HG02938 (cell line): ENCODE results near the gene DDX10.
"Not testable (repeated sequence)": the region's sequence is repeated elsewhere in the genome, so short reads cannot be mapped to it uniquely, and the experiment has no call there.

ENCODE experiments used
- ATAC-seq: cut with Tn5 transposase; IDR thresholded peaks from one replicate; pipeline ENCODE4 v1.9.1; 2021; ENCODE audit warnings: mild to moderate bottlenecking, moderate library complexity; ENCODE audit not compliant: unreplicated experiment

The DDX10 gene

GRCh38 chr11:108713076-108713790 is 48.4 kb downstream of the DDX10 start:
- no peak for ATAC-seq

DNA sequence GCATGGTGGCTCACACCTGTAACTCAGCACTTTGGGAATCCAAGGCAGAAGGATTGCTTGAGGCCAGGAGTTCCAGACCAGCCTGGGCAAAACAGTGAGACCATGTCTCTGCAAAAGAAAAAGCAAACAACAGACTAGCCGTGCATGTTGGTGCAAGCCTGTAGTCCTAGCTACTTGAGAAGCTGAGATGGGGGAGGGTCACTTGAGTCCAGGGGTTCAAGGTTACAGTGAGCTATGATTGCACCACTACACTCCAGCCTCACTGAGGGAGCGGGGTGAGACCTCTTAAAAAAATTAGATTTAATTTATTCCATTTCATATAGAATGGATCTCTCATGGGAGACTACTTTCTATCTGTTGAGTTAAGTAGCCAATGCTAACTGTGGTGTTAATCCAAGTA is 50.4 kb downstream of the DDX10 start:
- ATAC-seq = no peak

DNA sequence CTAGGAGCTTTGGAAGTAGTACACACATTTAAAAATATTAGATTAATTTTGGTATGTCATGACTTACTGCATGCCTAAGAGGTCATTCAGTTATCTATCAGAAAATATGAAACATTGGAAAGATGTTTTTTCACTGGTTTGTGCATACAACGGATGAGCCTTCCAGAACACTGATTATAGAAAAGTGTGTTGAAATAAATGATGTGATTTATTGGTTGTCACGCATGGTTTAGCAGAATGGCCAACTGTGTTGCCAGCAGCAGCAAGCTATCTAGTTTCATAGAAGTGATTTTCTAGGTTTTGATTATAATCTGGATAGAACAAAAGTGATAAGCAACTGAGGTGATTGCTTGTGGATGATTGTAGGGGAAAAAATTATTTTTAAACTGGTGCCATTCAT is 53.6 kb downstream of the DDX10 start:
- ATAC-seq = no peak

DNA sequence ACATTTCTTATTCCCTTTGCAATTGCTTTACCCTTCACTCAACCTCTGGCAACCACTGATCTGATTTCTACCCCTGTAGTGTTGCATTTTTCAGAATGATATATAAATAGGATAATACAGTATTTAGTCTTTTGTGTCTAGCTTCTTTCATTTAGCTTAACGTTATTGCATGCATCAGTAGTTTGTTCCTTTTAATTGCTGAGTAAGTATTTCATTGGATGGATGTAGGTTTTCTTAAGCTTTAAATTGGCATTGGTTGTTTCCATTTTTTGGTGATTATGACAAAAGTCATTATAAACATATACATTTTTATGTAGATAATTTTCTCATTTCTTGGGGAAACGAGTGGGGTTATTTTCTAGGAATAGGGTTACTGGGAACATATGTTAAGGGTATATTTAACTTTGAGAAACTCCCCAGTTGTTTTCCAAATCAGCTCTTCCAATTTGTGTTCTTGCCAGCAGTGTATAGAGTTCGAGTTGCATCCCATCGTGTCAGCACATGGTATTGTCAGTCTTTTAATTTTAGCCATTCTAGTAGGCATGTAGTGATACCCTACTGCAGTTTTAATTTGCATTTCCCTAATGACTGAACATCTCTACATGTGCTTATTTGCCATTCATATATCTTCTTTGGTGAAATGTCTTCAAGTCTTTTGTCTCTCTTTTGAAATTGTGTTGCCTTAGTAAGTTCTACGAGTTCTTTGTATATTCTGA is 60.3 kb downstream of the DDX10 start:
- ATAC-seq = no peak

GRCh38 chr11:108726077-108726800 is 61.4 kb downstream of the DDX10 start:
- no peak for ATAC-seq

GRCh38 chr11:108727665-108728064 is 62.8 kb downstream of the DDX10 start:
- peak; percentile 59 for ATAC-seq

DNA sequence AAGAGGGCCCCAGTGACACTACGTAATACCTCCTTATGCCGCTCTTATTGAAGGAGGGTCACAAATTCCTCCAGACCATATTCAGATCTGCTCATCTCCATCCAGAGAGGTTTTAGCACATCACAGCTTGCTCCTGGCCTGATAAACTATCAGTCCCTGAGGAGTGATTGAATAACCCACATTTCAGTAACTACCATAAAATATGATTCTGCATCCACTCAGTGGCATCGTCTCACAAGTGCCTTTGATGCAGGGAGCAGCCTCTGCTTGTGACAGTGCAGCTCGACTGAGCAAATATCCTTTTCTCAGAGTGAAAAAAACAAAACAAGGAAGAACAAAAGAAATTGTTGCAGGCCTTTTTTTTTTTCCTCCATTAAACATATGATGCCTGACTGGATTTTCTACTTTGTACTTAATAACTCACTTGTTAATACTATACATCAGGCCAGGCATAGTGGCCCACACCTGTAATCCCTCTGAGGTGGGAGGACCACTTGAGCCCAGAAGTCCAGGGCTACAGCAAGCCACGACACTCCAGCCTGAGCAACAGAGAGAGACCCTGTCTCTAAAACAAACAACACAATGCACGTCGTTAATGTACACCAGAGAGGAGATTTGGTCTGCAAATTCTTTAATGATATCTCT is 64.5 kb downstream of the DDX10 start:
- no peak for ATAC-seq

- no peak for ATAC-seq
These were observed 67.5 kb downstream of the DDX10 start for GRCh38 chr11:108732395-108732794.

GRCh38 chr11:108733479-108734116 is 68.7 kb downstream of the DDX10 start:
- ATAC-seq = peak; percentile 97

DNA sequence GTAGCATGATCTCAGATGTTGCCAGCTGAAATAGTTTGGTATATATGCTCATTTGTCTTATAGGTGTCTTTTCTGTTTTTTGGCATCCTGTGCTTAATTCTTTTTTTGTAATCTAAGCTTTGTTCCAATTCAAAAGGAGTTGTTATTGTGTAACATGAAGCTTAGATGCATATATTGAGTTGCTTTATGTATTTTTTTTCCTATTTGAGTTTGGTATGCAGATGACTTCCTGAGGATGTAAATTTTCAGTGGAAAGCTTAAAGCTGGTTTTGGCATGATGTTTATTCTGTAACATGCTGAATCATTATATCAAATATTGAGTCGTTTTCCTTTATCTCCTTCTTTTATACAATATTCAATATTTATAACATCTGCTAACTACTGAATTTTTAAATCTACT is 69.4 kb downstream of the DDX10 start:
- ATAC-seq = no peak

DNA sequence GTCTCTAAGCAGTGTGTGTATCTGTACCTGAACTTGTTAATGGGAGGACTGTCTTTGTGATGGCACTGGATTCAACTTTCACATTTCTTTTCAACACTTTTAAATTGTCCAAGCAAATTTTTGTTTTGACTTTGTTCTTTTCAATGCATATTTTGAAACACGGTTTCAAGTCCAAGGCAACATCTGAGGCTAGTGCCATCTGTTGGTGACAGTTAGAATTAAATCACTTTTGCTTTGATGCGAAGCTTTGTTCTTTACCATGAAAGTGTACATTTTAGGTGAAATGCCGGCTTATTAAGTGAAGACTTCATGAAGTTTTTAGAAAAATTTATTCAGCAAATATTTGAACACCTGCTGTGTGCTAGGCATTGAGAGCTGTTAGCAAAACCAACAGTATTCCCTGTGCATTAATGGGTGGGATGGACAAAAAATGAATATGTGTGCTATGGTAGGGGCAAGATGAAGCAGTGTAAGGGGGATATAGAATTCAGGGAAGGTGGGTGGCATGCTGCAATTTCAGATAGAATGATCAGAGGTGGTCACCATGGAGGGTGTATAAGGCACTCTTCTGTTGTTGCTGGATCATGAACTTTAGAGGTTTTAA is 70.2 kb downstream of the DDX10 start:
- ATAC-seq = no peak

DNA sequence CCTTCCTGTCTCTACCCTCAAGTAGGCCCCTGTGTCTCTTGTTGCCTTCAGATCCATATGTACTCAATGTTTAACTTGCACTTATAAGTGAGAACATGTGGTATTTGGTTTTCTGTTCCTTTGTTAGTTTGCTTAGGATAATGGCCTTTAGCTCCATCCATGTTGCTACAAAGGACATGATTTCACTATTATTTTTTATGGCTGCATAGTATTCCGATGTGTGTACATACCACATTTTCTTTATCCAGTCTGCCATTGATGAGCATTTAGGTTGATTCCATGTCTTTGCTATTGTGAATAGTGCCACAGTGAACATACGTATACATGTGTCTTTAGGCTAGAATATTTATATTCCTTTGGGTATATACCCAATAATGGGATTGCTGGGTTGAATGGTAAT is 75.3 kb downstream of the DDX10 start:
- ATAC-seq = not testable (repeated sequence)

DNA sequence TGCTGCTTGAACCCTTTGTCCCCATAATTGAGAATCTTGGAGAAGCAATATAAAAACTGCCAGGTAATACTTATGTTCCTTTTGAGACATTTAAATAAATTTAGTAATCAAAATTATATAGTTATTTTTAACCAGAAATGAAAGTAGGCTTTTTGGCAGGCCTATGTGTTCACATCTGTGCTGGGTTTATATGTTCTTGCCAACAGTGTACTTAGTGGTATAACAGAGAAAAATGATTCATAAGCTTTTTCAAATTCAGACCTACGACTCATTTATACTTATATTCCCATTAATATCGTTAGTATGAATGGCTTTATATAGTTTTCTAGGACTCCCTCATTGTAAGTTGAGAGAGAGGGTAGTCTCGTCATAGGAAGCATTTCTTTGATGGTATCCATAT is 79.0 kb downstream of the DDX10 start:
- no peak for ATAC-seq

DNA sequence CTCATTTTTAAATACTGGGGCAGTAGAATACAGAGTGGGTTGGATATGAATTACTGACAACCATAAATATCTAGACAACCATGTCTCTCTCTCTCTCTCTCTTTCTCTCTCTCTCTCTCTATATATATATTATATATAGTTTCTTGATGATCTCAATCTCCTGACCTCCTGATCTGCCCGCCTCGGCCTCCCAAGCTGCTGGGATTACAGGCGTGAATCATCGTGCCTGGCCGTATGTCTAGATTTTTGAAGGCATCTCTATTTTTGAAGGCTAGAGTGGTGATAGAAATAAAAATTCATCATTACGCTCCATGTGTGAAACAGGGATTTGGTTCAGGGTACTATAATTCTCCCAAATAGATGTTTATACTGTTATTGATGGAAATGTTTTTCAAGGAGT is 84.1 kb downstream of the DDX10 start:
- ATAC-seq = no peak

DNA sequence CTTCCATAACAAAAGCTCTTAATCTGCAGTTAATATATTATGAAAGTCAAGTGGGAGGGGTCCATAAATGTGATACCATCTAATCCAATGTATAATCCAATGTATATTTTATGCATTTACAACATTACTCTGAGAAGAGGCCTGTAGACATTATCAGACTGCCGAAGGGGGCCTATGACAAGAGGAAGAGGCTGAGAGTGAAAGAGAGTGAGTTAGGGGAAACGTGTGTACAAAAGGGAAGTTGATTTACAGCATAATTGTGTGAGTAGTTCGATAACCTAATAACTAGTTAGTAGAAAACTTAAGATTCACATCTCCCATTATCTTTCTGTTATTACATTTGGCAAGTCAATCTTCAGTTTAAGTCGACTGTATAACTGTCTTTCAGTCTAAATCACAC is 86.6 kb downstream of the DDX10 start:
- ATAC-seq = no peak

- ATAC-seq = no peak
These were observed 87.5 kb downstream of the DDX10 start for GRCh38 chr11:108752297-108752751.

DNA sequence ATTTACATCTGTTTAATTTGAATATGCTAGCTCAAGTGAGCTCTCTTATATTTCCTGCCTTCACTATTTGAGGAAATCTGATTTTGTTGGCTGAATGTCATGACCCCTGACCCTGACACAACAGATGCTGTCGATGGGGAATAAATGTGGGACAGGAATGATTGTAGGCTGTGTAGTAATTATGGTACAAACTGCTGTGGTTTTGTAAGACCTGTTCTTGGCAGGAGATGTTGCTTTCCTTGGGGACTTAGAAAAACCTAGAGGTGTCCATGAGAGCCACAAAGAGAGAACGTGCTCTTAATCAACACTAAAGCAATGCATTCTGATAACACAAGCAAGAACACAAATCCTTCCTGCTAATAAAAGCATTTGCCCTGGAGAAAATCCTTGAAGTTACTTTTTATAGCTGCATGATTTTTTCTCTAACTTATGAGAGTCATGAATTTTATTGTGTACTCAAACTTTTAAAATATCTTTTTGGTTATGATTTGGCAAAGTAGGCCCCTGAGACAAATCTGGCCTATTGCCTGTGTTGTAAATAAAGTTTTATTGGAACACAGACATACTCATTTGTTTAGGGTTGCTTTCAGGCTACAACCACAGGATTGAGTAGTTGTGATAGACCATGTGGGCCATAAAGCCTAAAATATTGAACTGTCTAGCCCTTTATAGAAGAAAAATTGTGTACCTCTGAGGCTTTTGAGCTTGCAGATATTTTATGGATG is 90.2 kb downstream of the DDX10 start:
- no peak for ATAC-seq

GRCh38 chr11:108757630-108758029 is 92.8 kb downstream of the DDX10 start:
- no peak for ATAC-seq

- no peak for ATAC-seq
These were observed 93.6 kb downstream of the DDX10 start for GRCh38 chr11:108758458-108758857.
